Retinal pigment epithelial cell (primary cell): ENCODE data around the gene C2orf74.
"Not testable (repeated sequence)": the region's sequence is repeated elsewhere in the genome, so short reads cannot be mapped to it uniquely, and the experiment has no call there.

ENCODE experiments used
- DNase-seq: peaks from one replicate; pipeline ENCODE4 v3.0.0-alpha.2; 2010; ENCODE audit warnings: low read depth
- H3K4me3 ChIP-seq: 2 replicates; pipeline ENCODE4 v1.5.1; 2011; ENCODE audit warnings: mild to moderate bottlenecking, low read length, control low read depth, moderate library complexity
- TF ChIP-seq, protein P1 (sequence below): conservative IDR thresholded peaks from 2 replicates; pipeline ENCODE4 v1.5.1; 2011; ENCODE audit warnings: low read depth, low read length, control low read depth, inconsistent platforms

The C2orf74 gene

GRCh38 chr2:61161888-61162287 is at the start of gene C2orf74:
TSS of gene C2orf74 (plus strand) at chr2:61162188. CDS start at chr2:61162515, 327 bp downstream.
- DNase-seq = no peak
- H3K4me3 ChIP-seq = no peak within 1 kb of the TSS
- TF ChIP-seq, protein P1, sequence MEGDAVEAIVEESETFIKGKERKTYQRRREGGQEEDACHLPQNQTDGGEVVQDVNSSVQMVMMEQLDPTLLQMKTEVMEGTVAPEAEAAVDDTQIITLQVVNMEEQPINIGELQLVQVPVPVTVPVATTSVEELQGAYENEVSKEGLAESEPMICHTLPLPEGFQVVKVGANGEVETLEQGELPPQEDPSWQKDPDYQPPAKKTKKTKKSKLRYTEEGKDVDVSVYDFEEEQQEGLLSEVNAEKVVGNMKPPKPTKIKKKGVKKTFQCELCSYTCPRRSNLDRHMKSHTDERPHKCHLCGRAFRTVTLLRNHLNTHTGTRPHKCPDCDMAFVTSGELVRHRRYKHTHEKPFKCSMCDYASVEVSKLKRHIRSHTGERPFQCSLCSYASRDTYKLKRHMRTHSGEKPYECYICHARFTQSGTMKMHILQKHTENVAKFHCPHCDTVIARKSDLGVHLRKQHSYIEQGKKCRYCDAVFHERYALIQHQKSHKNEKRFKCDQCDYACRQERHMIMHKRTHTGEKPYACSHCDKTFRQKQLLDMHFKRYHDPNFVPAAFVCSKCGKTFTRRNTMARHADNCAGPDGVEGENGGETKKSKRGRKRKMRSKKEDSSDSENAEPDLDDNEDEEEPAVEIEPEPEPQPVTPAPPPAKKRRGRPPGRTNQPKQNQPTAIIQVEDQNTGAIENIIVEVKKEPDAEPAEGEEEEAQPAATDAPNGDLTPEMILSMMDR = no peak

GRCh38 chr2:61114147-61114546 is 47.8 kb upstream of the C2orf74 start:
- no peak overlapping the region for H3K4me3 ChIP-seq
- no peak for DNase-seq
- TF ChIP-seq, protein P1 = no peak

DNA sequence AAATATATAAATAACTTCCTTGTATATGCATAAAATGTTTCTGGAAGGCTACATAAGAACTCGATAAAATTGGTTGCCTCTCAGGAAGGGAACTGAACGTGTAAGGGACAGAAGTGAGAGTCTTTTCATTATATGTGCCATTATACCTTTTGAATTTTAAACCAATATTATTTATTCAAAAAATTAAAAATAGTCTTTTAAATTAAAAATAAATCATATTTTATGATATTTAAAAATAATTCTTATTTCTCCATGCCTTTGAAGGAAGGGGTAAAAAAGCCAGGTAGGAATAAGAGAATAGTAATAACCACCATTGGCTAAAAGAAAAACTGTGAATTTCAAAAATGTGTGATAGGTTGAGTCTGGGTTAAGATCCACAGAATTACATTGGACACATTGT is 45.7 kb upstream of the C2orf74 start:
- no peak overlapping the region for H3K4me3 ChIP-seq
- TF ChIP-seq, protein P1 = no peak
- no peak for DNase-seq

GRCh38 chr2:61117534-61117933 is 44.5 kb upstream of the C2orf74 start:
- DNase-seq = no peak

DNA sequence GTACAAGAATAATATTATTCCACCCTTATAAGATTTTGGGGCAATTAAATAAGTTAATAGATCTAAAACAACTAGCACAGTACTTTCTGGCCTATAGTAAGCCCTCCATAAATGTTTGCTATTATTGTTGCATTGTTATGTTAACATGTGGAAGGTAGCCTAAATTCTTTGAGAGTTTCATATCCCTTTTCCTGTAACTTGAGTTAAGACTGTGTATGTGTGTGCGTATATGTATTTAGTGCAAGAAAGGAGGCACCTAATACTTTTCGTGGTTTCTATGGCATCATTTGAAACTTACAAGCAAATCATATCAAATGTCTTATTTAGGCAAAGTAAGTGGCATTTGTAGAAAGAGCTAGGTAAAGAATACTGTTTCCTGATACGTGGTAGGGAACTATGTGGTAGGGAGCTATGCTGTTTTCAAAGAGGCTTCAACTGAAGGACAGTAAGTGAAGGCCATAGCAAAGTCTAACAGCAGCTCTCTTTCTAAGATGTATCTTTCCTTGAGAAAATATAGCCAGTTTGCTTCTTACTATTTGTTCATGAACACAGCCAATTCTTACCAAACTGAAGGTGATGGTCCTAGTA is 36.8 kb upstream of the C2orf74 start:
- DNase-seq = no peak
- no peak overlapping the region for H3K4me3 ChIP-seq
- TF ChIP-seq, protein P1 = no peak

More at GRCh38 chr2:61117534-61117933, 44.5 kb upstream of the C2orf74 start:
- TF ChIP-seq, protein P1 = no peak
- H3K4me3 ChIP-seq = no peak overlapping the region

DNA sequence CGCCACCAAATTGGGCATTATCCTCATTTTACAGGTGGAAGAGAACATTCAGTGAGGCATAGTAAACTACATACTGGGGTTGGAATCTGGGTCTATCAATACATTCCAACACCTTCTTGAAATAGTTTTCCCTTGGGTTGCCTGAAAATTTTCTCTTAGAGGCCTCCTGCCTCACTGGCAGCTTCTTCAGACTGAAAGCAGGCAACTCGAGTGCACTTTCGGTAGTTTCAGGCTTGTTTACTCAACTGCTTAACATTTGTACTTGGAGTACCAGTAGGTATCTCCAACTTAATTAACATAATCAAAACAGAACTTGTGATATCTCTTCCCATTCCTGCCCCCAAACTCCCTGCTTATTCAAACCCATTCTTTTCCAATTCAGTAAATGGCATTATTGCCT is 36.2 kb upstream of the C2orf74 start:
- no peak overlapping the region for H3K4me3 ChIP-seq
- TF ChIP-seq, protein P1 = no peak
- no peak for DNase-seq

DNA sequence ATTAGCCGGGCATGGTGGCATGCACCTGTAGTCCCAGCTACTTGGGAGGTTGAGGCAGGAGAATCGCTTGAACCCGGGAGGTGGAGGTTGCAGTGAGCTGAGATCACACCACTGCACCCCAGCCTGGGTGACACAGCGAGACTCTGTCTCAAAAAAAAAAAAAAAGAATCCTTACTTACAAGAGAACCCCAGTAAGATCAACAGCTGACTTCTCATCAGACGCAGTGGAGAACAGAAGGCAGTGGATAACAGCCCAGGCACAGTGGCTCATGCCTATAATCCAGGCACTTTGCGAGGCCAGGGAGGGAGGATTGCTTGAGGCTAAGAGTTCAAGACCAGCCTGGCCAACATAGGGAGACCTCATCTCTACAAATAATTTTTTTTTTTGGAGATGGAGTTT is 33.9 kb upstream of the C2orf74 start:
- not testable (repeated sequence) for H3K4me3 ChIP-seq, DNase-seq

DNA sequence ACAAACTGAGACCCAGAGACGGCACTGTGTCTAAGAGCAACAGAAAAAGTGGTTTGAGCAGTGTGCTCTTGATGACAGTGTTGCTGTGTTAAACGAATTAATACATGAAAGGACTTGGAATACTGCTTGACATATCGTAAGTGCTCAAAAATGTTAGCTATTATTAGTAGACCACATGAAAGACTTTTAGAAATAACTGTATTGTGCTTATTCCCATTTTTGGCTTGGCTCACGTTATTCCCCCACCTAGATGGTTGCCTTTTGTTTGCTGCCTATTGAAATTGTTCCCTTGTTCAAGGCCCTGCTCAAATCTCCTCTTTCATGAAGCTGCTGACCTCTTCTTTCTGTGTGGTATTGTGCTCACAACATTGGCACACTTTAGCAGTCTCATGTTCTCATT is 27.8 kb upstream of the C2orf74 start:
- TF ChIP-seq, protein P1 = no peak
- H3K4me3 ChIP-seq = no peak overlapping the region
- no peak for DNase-seq
